ENCODE measurements around the gene OR52E5. TPM values are rescaled to one million over a fixed set of nuclear protein-coding genes. Genes with fewer than 3 reads are reported as not detected.

The OR52E5 gene
- total RNA-seq, 1 donor from 2014 or later = not detected

- DNase-seq (ENCODE audit: low read depth, low spot score) = no peak
These were observed 39.7 kb downstream of the OR52E5 start for GRCh38 chr11:5932671-5933070.

GRCh38 chr11:5933116-5933515 is 40.1 kb downstream of the OR52E5 start:
- DNase-seq (ENCODE audit: low read depth, low spot score) = no peak

- DNase-seq (ENCODE audit: low read depth, low spot score) = no peak
These were observed 45.0 kb downstream of the OR52E5 start for GRCh38 chr11:5937868-5938602.

- no peak for DNase-seq (ENCODE audit: low read depth, low spot score)
These were observed 45.6 kb downstream of the OR52E5 start for GRCh38 chr11:5938603-5938965.

- no peak for DNase-seq (ENCODE audit: low read depth, low spot score)
These were observed 47.7 kb downstream of the OR52E5 start for GRCh38 chr11:5940748-5941147.

- no peak for DNase-seq (ENCODE audit: low read depth, low spot score)
These were observed 48.9 kb downstream of the OR52E5 start, which contains the start of gene OR56A3 for GRCh38 chr11:5941951-5942350. Gene OR56A3 (plus strand): TSS chr11:5942251. CDS start chr11:5947347, 5,096 bp downstream.

Other genes starting within 250 kb of the OR52E5 start
- gene TRIM5, start 208.1 kb upstream of the OR52E5 start, total RNA-seq = 56.6 and 77.9 TPM in 2 replicates
- gene TRIM22, start 203.4 kb upstream of the OR52E5 start, total RNA-seq = 116 and 129 TPM in 2 replicates
- not detected in 2 replicates for gene OR56B1, start 156.8 kb upstream of the OR52E5 start, total RNA-seq
- not detected in 2 replicates for gene OR52N4, start 139.0 kb upstream of the OR52E5 start, total RNA-seq
- not detected in 2 replicates for gene OR52N5, start 109.9 kb upstream of the OR52E5 start, total RNA-seq
- not detected in 2 replicates for gene OR52N1, start 101.9 kb upstream of the OR52E5 start, total RNA-seq
- not detected in 2 replicates for gene OR52N2, start 84.3 kb upstream of the OR52E5 start, total RNA-seq
- gene OR52E6, start 51.3 kb upstream of the OR52E5 start, total RNA-seq = not detected in 2 replicates
- not detected in 2 replicates for gene OR52E8, start 35.5 kb upstream of the OR52E5 start, total RNA-seq
- not detected in 2 replicates for gene OR52E4, start 12.6 kb upstream of the OR52E5 start, total RNA-seq
- gene OR56A3, start 49.0 kb downstream of the OR52E5 start, total RNA-seq = not detected in 2 replicates
- not detected in 2 replicates for gene OR56A5, start 75.3 kb downstream of the OR52E5 start, total RNA-seq
- not detected in 2 replicates for gene OR52L1, start 93.8 kb downstream of the OR52E5 start, total RNA-seq
- not detected in 2 replicates for gene OR56A4, start 113.7 kb downstream of the OR52E5 start, total RNA-seq
- not detected in 2 replicates for gene OR56A1, start 137.6 kb downstream of the OR52E5 start, total RNA-seq
- gene OR56B4, start 214.5 kb downstream of the OR52E5 start, total RNA-seq = not detected in 2 replicates

All from pulmonary artery endothelial cell (primary cell).